LNCaP clone FGC (cell line): ENCODE measurements around the gene GLI2.

Experiments
- DNase-seq: peaks from one replicate; pipeline ENCODE4 v3.0.0-alpha.2; 2011; ENCODE audit warnings: low read depth
- H3K4me3 ChIP-seq: 2 replicates; pipeline ENCODE4 v1.5.1; 2011; ENCODE audit warnings: mild to moderate bottlenecking, low read depth, low read length, control low read depth
- TF ChIP-seq, protein P1 (sequence below): IDR thresholded peaks from 2 replicates; pipeline ENCODE4 v1.5.1; 2012; ENCODE audit warnings: mild to moderate bottlenecking; ENCODE audit not compliant: control insufficient read depth, insufficient read depth; ENCODE audit errors: extremely low read depth

Gene GLI2

DNA sequence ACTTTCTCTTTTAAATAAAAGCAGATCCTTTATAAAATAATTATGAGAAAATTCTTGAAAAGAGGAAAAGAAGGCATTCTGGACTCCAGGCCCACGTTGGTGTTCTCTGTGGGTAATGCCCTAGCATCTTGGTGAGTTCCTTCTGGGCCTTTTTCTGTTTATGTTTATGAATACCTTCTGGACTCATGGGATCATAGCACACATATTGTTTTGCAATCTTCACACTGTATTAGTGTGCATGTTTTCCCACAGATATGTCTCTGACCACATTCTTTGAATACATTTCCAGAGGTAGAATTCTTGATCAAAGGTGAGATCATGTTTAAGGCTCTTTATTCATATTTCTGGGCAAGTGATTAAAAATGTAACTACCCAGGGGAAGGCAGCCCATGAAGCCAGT, 15.9 kb downstream of the GLI2 start:
- TF ChIP-seq, protein P1, sequence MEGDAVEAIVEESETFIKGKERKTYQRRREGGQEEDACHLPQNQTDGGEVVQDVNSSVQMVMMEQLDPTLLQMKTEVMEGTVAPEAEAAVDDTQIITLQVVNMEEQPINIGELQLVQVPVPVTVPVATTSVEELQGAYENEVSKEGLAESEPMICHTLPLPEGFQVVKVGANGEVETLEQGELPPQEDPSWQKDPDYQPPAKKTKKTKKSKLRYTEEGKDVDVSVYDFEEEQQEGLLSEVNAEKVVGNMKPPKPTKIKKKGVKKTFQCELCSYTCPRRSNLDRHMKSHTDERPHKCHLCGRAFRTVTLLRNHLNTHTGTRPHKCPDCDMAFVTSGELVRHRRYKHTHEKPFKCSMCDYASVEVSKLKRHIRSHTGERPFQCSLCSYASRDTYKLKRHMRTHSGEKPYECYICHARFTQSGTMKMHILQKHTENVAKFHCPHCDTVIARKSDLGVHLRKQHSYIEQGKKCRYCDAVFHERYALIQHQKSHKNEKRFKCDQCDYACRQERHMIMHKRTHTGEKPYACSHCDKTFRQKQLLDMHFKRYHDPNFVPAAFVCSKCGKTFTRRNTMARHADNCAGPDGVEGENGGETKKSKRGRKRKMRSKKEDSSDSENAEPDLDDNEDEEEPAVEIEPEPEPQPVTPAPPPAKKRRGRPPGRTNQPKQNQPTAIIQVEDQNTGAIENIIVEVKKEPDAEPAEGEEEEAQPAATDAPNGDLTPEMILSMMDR: no peak
- H3K4me3 ChIP-seq: no peak overlapping the region
- no peak for DNase-seq

DNA sequence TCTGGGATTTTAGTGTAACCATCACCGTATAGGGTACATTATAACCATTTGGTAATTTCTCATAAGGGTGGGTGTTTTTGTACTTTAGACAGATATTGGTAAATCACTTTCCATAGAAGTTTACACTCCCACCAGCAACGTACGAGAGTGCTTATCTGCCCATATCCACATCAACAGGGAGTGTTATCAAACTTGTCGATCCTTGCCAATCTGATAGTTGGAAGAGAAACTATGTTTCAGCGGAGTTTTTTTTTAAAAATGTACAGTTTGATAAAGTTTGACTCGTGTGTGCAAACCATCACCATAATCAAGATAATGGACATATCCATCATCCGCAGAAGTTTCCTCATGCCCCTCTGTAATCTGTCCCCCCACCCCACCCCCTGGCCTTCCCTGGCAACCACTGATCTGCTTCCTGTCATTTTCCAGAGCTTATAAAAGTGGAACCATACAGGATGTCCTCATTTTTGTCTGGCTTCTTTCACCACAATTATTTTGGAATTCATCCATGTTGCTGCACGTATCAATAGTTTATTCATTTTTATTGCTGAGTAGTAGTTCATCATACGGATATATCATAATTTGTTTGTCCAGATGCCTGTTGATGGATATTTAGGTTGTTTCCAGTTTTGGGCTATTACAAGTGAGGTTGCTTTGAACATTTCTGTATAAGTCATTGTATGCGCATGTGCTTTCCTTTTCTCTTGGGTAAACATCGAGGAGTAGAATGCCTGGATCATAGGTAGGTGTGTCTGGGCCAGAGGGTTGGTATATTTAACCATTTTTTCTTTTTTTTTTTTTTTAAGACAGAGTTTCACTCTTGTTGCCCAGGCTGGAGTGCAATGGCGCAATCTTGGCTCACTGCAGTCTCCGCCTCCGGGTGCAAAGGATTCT, 18.6 kb downstream of the GLI2 start:
- DNase-seq: no peak
- H3K4me3 ChIP-seq: no peak overlapping the region

DNA sequence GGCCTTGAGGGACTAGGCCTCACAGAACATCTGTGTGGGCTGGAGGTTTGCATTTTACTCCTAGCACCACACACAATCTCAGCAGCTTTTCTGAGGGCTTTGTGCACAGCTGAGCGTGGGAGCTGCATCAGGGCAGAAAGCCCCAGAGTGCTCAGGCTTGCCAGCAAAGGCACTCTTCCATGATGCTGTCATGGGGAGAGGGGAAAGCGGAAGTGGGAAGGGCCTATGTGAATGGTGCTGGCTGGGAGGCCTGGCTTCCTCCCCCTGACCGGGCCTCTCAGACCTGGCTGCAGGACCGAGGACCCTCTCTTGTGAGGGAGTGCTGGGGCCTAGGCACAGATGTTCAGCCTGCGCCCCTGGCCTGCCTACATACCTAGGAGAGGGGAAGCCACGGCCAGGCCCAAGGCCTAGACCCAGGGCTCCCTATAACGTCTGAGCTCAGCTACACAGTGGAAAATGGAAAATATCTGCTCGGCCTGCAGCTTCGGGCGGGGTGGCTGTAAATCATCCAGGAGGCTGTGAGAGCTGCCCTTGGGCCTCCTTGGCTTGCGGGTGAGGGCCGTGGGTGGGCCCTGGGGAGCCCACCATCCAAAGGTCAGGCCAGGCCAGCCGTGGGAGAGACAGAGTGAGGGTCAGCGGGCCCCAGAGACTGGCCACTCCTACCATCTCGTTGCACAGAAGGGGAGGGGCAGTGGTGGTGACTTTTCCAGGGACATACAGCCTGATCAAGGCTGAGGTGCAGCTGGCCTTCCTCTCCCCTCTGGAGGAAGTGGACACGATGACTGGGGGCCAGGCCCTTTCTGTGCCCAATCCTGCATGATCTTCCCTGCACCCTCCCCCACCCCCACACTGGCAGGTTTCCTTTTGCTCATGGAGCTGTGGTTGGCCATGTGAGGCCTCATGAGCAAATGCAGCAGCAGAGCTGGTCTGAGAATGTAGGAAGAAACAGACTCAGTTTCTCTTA, 22.8 kb downstream of the GLI2 start:
- TF ChIP-seq, protein P1: no peak
- H3K4me3 ChIP-seq: no peak overlapping the region
- DNase-seq: no peak

More for the DNA sequence above, 18.6 kb downstream of the GLI2 start:
- TF ChIP-seq, protein P1: no peak

DNA sequence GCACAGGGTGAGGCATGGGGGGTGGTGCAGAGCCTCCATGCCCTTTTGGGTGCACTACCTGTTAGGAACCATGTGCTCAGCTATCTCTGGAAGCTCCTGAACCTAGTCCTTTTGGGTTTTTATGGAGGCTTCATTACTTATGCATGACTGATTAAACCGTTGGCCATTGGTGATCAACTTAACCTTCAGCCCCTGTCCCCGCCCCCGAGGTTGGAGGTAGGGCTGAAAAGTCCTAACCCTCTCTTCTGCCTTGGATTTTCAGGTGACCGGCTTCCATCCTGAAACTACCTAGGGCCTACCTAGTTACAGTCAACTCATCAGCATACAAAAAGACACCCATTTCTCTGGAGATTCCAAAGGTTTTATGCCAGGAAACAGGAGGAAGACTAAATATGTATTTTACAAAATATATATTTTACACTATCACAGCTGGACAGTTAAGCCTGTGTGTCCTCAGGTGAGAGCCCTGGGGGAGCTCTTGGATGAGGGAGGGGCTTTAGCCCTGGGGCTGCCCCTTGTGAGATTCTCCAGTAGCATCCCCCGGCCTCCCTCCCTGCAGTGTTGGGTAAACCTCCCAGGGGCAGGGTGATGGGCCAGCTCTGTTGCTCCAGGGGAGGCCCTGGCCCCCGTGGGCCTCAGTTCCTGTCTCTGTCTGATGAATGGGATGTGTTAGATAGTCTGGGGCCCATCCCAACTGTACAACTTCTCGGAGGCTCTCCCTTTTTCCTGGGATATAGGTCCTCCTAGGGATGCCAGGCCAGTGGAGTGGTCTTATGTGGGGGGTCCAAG, 24.1 kb downstream of the GLI2 start:
- DNase-seq: no peak
- no peak overlapping the region for H3K4me3 ChIP-seq
- TF ChIP-seq, protein P1: no peak

DNA sequence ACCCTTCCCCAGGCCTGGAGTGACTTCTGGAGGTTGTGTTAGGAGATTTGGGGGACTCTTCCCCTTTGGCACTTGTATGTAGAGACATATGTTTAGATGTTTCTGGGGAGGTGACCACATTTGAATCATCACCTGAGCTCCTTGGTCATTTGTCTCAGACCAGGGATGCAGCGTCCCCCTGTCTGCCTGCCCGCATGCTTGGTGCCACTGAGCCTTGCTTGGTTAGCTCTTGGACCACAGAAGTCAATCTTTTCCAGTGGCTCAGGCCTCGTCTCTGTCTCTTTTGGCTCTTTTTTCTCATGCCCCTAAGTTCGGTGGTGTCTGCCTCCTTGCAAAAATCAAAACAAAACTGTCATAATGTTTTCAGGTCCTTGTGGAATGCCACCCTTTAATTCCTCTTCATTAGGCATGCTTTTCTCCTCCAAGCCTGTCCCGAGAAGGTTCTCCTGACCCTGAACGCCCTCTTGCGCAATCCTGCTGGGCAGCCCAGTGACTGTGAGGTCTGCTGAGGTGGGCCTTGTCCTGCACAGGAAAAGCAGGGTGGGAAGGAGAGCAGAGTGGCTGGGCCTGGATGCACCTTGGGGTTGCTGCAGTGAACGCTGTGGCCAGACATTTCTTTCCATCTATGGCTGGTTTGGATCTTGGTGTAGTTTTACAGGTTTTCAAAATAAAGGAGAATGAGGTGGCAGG, 24.9 kb downstream of the GLI2 start:
- TF ChIP-seq, protein P1: no peak
- no peak overlapping the region for H3K4me3 ChIP-seq
- no peak for DNase-seq

DNA sequence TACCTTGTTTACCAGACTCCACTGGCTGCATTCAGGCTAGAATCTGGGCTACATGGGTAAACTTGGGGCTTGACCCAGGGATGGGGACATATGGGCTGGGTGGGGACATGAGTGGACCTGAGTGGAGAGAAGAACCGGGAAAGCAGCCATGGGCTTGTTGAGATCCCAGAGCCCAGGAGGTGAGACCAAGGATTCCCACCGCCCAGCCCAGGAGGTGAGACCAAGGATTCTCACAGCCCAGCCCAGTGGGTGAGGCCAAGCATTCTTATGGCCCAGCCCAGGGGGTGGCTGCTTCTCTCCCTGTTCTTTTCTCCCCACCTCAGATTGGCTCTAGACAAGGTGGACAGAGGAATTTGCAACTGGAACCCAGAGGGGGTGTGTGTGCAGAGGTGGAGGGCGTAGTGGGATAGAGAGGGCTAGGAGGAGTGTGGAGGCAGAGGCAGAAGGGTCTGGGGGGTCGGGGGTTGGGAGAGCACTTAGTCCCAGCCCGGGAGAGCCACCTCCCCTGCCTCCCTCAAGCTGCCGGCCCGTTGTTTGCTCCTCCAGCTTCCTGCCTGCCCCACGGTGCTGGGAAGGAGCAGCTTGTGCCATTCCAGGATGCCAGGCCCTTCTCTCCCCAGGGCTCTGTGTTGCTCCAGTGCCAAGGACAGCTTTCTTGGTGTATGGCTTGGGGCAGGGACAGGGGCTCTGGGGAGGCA, 25.6 kb downstream of the GLI2 start:
- no peak for DNase-seq
- H3K4me3 ChIP-seq: no peak overlapping the region
- TF ChIP-seq, protein P1: no peak
